BE2C (cell line): Measurements from ENCODE around the gene DZIP1.

ENCODE experiments used
- DNase-seq: peaks from one replicate; pipeline ENCODE4 v3.0.0-alpha.2; 2020
- H3K27me3 ChIP-seq: fragments of 250-450 bp; sonication (Bioruptor Pico); 2 replicates; pipeline ENCODE4 v1.5.1; 2020; ENCODE audit warnings: mild to moderate bottlenecking
- H3K36me3 ChIP-seq: fragments of 250-450 bp; sonication (Bioruptor Pico); 2 replicates; pipeline ENCODE4 v1.5.1; 2020; ENCODE audit warnings: mild to moderate bottlenecking
- H3K4me1 ChIP-seq: fragments of 250-450 bp; sonication (Bioruptor Pico); 2 replicates; pipeline ENCODE4 v1.5.1; 2020
- H3K4me3 ChIP-seq: 2 replicates; pipeline ENCODE4 v1.5.1; 2011; ENCODE audit warnings: low read depth, low read length
- H3K9me3 ChIP-seq: fragments of 250-450 bp; sonication (Bioruptor Pico); 2 replicates; pipeline ENCODE4 v1.5.1; 2020
- CTCF ChIP-seq: IDR thresholded peaks from 2 replicates; pipeline ENCODE4 v1.5.1; 2012; ENCODE audit warnings: mild to moderate bottlenecking, low read depth, low read length

The DZIP1 gene

GRCh38 chr13:95533545-95534160 is 110.9 kb downstream of the DZIP1 start:
- Histone ChIP-seq H3K4me3 (no peak overlapping the region), H3K36me3 (no peaks in the 10 kb centered on the region), H3K4me1 (no peaks in the 10 kb centered on the region; the same call in 1 of the 2 replicates), H3K9me3 (no peaks in the 10 kb centered on the region), H3K27me3 (no peaks in the 10 kb centered on the region)
- TF ChIP-seq CTCF = no peak
- peak; percentile 23 for DNase-seq

- H3K27me3 ChIP-seq = no peaks in the 10 kb centered on the region
- H3K9me3 ChIP-seq = no peaks in the 10 kb centered on the region
- no peak for TF ChIP-seq CTCF
- H3K36me3 ChIP-seq = no peaks in the 10 kb centered on the region
- DNase-seq = no peak
- H3K4me1 ChIP-seq = no peaks in the 10 kb centered on the region; the same call in 1 of the 2 replicates
- H3K4me3 ChIP-seq = no peak overlapping the region
Measured at GRCh38 chr13:95530178-95530577, 114.3 kb downstream of the DZIP1 start.
